ENCODE measurements around the gene CENPC.
"Not testable (repeated sequence)": the region's sequence is repeated elsewhere in the genome, so short reads cannot be mapped to it uniquely, and the experiment has no call there.

CENPC gene

DNA sequence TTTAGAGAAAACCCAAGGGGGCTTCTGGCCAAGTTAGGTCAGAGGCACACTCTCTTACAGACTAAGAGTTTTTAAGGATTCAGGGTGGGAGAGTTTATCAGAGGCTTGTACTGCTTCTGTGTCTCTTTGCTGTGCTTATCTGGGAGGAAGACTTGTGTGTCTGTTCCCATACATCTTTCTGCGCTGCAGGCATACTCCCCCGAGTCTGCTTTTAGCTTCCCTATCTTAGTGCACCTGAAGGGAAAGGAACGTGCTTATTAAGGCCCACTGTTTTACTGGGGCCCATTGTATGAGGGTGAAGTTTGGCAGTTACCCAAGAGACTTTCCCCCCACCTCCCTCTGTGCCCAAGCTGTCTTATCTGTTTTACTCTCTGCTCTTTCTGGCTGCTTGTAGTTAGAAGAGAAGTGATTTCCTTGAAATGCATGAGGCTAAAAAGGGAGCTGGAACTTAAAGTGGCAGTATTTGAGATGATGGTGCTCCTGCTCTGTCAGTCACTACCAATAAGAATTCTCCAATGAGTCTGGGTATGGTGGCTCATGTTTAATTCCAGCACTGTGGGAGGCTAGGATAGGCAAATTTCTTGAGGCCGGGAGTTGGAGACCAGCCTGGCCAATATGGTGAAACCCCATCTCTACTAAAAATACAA lies 7.0 kb upstream of the CENPC start:
- not testable (repeated sequence) for DNase-seq (ENCODE audit: low spot score)

DNA sequence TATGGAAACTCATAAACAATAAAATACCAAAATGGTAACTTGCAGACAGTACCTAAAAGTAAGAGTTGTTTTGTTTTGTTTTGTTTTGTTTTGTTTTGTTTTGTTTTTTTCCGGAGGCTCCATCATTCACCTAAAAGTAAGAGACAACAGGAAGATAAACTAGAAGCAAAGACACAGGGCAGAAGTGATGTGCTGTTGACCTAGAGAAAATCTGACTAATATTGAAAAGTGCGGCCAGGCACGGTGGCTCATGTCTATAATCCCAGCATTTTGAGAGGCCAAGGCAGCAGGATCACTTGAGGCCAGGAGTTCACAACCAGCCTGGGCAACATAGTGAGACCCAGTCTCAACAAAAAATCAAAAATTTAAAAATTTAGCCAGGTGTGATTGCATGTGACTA lies 5.6 kb upstream of the CENPC start:
- DNase-seq (ENCODE audit: low spot score) = no peak

DNA sequence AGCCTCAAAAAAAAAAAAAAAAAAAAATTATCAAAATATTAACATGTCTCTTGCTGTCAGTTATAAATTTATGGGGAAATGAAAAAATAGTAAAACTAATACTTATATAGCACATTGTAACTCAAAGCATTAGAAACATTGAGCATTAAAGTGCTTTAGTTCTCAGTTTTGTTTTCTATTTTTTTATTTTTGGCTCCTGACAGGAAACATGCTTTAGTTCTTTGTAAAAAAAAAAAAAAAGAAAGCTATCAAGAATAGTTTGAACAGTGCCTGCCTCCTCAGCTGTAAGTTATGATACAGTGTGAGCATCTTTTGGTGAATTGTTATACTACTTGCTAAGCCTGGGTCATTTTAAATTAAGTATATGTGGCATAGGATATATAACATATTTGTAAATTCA lies 5.1 kb upstream of the CENPC start:
- DNase-seq (ENCODE audit: low spot score) = no peak

DNA sequence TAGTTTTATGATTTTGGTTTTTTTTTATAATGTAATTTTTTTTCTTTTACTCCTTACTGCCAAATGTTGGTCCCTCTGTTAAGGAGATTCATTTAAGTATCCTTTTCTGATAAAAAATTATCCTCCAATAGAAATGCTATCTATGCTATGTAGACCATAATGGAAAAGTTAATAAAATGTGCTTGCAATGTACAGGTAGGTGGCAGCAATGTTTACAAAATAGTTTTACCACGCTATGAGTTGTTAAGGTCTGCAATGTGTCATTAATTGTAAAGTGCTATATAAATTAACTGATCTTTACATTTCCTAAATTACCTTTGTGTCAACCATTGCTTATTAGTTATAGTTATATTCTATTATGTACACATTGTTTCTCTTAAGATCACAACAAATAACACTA lies 3.8 kb upstream of the CENPC start:
- no peak for DNase-seq (ENCODE audit: low spot score)

DNA sequence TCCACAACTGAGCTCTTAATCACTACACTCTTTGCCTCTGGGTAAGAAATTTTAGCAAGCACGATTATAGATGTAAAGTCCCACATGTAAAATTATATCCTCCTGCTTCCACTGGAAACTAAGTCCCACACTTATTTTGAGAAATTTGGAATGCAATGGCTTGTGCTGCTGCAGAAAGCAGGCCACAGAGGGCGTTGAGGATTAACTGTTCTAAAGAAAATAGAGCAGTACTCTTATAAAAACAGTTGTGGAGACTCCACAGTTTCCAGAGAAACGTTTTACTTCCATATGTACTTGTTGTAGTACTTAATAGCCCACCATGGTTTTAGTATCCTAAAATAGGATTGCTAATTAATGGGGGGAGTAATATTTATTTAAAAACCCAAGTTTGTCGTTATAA lies 1.7 kb upstream of the CENPC start:
- DNase-seq (ENCODE audit: low spot score) = no peak

DNA sequence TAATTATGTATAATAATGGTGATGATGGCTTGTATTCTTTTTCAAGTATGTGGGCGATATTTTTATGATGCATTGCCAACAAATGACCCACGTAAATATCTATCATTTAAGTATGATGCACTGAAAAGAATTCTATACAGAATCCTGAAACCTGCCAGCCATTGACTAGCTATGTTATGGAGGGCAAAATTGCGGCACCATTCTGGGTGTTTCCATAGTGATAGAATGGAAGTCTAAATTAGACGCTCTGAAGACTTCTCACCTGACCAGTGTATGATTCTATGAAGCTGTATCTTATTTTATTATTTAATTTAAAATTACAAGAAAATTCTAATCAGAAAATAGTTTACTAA lies 677 bp upstream of the CENPC start:
- DNase-seq (ENCODE audit: low spot score) = no peak

DNA sequence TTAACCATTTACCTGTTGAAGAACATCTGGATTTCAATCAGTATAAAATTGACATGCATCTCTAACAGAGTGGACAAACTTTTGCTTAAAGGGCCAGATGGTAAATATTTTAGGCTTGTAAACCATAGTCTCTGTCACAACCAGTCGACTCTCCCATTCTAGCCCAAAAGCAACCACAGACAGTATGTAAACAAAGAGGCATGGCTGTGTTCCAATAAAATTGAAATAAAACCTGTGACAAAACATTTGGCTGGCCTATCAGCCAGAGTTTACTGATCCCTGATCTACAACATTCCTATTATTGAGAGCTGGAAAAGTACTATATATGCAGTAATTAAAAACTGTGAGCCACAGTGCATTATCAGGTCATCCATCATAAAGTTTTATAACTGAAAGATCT lies 3.2 kb downstream of the CENPC start:
- DNase-seq (ENCODE audit: low spot score) = no peak

DNA sequence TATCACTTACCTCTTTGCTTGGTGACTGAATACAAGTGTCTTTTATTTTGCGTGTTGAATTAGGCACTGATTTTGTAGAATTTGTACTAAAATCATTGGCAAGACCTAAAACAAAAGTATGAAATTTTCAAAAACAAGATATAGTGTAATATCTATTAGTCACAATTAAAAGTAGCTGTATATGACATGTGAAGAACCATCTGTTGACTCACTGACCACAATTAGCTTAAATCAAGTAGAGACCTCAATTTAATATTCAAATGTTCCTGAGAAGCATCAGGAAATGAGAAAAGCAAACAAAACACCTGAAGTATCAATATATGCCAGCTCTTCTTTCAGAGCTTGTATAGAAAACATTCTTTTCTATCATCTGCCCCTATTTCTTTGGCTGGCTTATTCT lies 5.5 kb downstream of the CENPC start:
- no peak for DNase-seq (ENCODE audit: low spot score)

DNA sequence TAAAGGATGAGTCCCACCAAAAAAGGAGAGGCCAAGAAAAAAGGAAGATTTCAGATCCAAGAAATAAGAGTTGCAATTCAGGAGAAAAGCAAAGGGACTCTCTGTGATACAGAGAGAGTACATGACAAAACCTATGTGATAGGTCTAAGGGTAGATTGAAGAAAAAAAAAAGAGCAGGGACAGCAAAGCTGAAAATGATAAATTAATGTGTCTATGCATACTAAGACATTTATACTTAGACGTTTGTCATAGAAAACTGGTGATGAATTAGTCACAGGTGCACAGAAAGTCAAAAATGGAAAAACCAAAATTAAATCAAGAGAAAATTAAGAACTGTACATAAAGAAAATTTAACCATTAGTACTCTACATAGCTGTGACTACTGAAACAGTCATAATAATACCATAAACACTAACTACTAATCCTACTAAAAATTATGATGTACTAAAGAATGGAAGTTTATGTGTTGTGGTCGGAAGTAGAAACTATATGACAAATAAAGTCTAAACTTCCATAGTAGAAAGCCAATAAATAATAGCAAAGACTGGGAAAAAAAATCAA lies 9.9 kb downstream of the CENPC start:
- no peak for DNase-seq (ENCODE audit: low spot score)

DNA sequence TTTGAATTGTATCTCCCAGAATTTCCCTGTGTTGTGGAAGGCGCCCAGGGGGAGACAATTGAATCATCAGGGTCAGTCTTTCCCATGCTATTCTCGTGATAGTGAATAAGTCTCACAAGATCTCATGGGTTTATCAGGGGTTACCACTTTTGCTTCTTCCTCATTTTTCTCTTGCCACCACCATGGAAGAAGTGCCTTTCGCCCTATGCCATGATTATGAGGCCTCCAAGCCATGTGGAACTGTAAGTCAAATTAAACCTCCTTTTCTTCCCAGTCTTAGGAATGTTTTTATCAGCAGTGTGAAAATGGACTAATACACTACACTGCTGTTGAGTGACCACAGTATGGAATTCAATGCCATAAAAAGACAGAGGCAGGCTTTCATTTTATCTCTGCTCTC lies 12.2 kb downstream of the CENPC start:
- no peak for DNase-seq (ENCODE audit: low spot score)

DNA sequence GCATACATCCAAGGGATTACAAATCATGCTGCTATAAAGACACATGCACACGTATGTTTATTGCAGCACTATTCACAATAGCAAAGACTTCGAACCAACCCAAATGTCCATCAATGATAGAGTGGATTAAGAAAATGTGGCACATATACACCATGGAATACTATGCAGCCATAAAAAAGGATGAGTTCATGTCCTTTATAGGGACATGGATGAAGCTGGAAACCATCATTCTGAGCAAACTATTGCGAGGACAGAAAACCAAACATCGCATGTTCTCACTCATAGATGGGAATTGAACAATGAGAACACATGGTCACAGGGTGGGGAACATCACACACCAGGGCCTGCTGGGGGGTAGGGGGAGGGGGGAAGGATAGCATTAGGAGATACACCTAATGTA lies 12.9 kb downstream of the CENPC start:
- not testable (repeated sequence) for DNase-seq (ENCODE audit: low spot score)

DNA sequence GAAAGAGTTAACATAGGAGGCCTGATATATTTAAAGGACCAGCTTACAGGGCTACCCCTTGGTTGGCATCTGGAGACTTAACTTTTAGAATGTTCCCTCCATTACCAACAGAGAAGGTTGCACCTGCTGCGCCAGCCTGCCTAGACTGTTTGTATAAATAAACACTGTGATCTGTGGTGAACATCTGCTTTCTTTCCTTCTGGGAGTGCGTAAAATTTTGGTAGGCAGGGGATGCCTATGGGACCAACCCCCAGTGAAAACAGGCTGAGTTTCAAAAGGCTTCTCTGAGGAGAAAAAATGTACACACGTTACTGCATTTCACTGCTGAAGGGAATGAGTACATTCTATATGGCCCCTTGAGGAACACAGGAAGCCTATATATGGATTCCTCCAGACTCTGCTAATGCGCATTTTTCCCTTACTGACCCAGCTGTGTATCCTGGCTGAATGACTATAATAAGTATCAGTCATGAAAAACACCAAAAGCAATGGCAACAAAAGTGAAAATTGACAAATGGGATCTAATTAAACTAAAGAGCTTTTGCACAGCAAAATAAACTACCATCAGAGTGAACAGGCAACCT lies 13.8 kb downstream of the CENPC start:
- DNase-seq (ENCODE audit: low spot score) = no peak

DNA sequence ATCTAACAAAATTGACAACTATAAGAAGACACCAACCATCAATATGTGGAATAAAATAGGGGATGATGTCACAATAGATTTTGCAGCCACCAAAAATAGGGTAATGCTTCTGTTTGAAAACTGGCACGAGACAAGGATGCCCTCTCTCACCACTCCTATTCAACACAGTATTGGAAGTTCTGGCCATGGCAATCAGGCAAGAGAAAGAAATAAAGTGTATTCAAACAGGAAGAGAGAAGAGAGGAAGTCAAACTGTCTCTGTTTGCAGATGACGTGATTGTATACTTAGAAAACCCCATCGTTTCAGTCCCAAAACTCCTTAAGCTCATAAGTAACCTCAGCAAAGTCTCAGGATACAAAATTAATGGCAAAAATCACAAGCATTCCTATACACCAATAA lies 21.2 kb downstream of the CENPC start:
- not testable (repeated sequence) for DNase-seq (ENCODE audit: low spot score)

DNA sequence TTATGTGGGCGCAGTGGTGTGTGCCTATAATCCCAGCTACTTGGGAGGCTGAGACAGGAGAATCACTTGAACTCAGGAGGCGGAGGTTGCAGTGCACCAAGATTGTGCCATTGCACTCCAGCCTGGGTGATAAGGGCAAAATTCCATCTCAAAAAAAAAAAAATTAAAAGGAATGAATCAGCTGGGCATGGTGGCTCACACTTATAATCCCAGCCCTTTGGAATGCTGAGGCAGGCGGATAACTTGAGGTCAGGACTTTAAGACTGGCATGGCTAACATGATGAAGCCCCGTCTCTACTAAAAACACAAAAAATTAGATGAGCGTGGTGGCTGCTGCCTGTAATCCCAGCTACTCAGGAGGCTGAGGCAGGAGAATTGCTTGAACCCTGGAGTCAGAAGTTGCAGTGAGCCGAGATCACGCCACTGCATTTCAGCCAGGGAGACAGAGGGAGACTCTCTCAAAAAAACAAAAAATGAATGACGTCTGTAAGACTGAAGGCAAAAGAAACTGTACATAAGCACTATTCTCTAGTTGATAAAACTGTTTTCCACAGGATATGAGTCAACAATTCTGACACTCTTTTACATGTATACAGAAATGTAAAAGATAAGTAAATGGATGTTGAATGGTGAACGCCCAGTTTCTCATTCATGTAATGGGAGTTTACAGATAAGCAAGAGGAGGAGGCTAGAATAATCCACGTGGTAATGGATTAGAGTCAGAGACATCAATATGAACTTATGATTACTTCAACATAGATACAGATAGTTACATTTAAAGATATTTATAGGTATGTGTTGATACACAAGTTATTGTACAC lies 22.2 kb downstream of the CENPC start:
- DNase-seq (ENCODE audit: low spot score) = no peak

DNA sequence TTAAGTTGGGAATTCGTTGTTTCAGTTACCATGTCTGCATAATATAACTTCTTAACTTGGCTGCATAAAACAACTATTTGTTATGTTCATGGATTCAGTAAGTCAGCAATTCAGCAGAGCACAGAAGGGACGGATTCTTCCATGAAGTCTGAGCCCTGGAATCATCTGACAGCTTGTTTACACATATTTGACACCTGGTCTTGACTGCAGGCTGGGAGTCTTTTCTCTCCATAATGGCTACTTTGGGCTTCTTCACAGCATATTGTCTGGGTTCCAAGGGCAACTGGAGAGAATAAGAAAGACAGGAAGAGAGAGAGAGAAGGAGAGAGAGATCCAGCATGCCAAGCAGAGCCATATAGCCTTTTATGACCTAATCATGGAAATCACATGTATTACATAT lies 23.1 kb downstream of the CENPC start:
- DNase-seq (ENCODE audit: low spot score) = no peak

DNA sequence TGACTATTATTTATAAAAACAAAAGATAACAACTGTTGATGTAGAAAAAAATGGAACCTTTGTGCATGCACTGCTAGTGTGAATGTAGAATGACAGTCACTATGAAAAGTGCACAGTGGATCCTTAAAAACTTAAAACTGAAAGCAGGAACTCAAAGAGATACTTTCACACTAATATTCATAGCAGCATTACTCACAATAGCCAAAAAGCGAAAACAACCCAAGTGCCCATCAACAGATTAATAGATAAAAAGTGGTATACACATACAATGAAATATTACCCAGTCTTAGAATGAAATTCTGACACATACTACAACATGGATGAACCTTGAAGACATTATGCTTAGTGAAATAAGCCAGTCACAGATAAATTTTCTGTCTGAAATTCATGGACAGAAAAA lies 23.8 kb downstream of the CENPC start:
- DNase-seq (ENCODE audit: low spot score) = no peak

DNA sequence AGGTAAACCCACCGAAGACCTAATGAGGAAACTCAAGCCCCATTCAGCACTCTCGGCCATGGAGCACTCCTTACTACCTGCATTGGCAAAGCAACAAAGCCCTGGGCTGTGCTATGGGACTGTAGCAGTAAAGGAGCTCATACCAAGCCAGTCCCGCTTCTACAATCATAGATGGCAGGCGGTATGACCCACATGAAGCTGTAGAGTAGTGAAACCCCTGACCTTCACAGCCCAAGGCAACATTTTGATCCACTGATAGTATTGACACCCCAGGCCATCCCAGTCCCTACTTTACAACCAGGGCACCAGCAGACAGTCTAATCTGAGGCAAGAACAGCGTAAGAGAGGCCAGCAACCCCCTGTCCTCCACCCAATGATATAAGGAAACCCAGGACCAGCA lies 25.2 kb downstream of the CENPC start:
- DNase-seq (ENCODE audit: low spot score) = no peak

DNA sequence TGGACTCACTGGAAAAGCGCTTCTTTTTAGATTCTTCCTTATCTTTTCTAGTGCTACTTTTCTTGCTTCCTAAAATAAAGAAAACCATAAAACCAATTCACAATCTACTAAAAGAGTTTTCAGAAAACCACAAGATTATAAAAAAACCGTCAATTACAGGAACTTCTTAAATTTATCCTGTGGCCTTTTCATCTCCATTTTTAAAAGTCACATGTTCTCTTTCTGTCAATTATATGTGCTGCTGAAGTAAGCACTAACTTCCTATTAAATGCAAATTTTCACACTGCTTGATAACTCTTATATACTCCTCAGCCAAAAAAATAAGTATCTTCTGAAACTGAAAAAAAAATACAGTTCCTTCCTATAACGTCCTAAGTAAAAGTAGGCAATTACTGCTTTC lies 32.8 kb downstream of the CENPC start:
- DNase-seq (ENCODE audit: low spot score) = no peak

DNA sequence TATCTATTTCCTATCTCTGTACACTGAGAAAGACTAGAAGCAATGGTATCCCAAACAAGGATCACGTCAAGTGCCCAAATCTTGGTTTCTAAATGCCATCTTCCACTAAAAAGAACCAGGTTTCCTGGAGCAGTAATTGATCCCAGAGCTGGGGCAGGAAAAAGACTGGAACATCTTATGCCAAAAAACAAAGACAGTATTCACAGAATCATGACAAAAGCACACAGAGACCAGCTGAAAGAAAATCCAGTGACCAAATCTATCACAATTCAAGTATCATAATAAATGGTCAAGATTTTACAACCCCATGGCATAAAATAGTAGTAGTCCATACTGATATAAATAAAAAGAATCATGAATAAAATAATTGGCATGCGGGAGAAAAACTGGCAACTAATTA lies 44.9 kb downstream of the CENPC start:
- no peak for DNase-seq (ENCODE audit: low spot score)

DNA sequence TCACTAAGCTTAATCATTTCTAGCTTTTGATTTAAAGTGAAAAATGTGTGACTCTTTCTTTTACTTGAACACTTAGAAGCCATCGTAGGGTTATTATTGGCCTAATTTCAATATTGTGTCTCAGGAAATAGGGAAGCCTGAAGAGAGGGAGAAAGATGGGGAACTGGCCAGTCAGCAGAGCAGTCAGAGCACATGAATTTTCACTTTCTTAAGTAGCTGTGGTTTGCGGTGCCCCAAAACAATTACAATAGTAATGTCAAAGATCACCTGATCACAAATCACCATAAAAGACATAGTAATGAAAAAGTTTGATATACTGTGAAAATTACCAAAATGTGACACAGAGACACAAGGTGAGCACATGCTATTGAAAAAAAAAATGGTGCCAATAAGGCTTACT lies 45.5 kb downstream of the CENPC start:
- no peak for DNase-seq (ENCODE audit: low spot score)

DNA sequence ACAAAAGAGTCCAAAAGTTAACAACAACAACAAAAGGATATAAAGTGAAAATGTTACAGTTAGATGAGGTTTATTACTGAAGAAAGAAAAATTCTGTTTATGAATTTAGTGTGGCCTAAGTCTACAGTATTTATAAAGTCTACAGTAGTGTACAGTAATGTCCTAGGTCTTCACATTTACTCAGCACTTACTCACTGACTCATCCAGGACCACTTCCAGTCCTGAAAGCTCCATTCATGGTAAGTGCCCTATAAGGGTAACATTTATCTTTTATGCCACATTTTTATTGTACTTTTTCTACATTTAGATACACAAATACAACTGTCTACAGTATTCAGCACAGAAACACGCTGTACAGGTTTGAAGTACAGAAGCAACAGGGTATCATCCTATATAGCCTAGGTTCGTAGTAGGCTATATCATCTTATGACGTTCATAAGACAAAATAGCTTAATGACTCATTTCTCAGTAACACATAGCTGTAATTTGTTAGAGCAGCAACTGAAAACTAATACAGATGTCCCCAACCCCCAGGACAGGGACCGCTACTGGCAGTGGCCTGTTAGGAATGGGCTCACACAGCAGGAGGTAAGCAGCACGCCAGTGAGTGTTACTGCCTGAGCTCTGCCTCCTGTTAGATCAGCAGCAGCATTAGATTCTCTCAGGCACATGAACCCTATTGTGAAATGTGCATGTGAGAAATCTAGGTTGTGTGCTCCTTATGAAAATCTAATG lies 61.3 kb downstream of the CENPC start:
- no peak for DNase-seq (ENCODE audit: low spot score)

DNA sequence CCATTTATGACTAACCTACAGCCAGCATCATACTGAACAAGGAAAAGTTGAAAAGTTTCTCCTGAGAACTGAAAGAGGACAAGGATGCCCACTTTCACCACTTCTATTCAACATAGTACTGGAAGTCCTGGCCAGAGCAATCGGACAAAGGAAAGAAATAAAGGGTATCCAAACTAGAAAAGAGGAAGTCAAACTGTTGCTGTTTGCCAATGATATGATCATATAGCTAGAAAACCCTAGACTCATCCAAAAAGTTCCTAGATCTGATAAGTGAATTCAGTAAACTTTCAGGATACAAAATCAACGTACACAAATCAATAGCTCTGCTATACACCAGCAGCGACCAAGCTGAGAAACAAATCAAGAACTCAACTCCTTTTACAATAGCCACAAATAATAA lies 64.5 kb downstream of the CENPC start:
- no peak for DNase-seq (ENCODE audit: low spot score)

DNA sequence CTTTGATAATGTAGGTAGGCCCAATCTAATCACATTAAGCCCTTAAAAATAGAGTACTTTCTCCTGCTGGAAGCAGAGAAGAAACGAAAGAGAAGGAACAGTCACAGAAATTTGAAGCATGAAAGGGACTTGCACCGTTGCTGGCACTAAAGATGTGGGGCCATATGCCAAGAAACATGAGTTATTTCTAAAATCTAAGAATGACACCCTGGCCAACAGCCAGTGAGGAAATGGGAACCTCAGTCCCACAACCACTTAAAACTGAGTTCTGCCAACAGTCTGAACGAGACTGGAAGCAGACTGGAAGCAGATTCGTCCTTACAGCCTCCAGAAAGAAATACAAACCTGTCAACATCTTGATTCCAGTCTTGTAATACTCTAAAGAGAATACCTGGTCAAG lies 70.1 kb downstream of the CENPC start:
- DNase-seq (ENCODE audit: low spot score) = no peak
